SK-N-SH (cell line): ENCODE measurements around the gene WHAMM. TPM values are rescaled to one million over a fixed set of nuclear protein-coding genes. Genes with fewer than 3 reads are reported as not detected.

Experiments
- CTCF ChIA-PET: fragments of 300-600, 350-600 bp; formaldehyde crosslinking; extraction: SDS; loops from one replicate; lab custom pipeline; 2021; lab: Yijun Ruan, JAX
- POLR2A ChIA-PET: fragments of 350-600 bp; sonication (Branson Sonifier 250); formaldehyde crosslinking; extraction: SDS; loops from one replicate; lab custom pipeline; 2020; ENCODE audit warnings: antibody characterized with exemption, inconsistent platforms; lab: Yijun Ruan, JAX
- DNase-seq: peaks from one replicate; pipeline ENCODE4 v3.0.0; 2012
- H2AFZ ChIP-seq: fragments of 200-600 bp; sonication (generic); 2 replicates; pipeline ENCODE4 v1.8.1; 2016; ENCODE audit warnings: antibody characterized with exemption, mild to moderate bottlenecking, low read depth
- H3F3A ChIP-seq: fragments of 200-600 bp; sonication (generic); replicated peaks from 2 replicates; pipeline ENCODE3; 2016; ENCODE audit warnings: antibody characterized with exemption, mild to moderate bottlenecking; ENCODE audit not compliant: insufficient read depth
- H3K27ac ChIP-seq, 2 experiments: fragments of 200-500 bp in 1 of 2; fragments of 200-600 bp in 1 of 2; sonication (Bioruptor generic) in 1 of 2; sonication (generic), shearing (Covaris generic) in 1 of 2; 2 replicates each; pipeline versions ENCODE4 v1.5.1 to v1.6.1; 2014 to 2016; ENCODE audit warnings: low read depth in 2 of 2, inconsistent platforms in 1 of 2, low read length in 1 of 2, mild to moderate bottlenecking in 1 of 2, mixed read lengths in 1 of 2
- H3K27me3 ChIP-seq: fragments of 200-600 bp; sonication (generic), shearing (Covaris generic); 2 replicates; pipeline ENCODE4 v1.6.1; 2016; ENCODE audit warnings: mixed run types; ENCODE audit not compliant: insufficient read depth
- H3K36me3 ChIP-seq, 2 experiments: fragments of 200-500 bp in 1 of 2; fragments of 200-600 bp in 1 of 2; sonication (Bioruptor generic) in 1 of 2; sonication (generic) in 1 of 2; replicated peaks in 1 of 2; 2 replicates each; pipeline versions ENCODE3 to v1.5.1; 2014 to 2016; ENCODE audit warnings: low read length in 1 of 2, mild to moderate bottlenecking in 1 of 2; ENCODE audit not compliant: insufficient read depth in 2 of 2, control insufficient read depth in 1 of 2
- H3K4me1 ChIP-seq, 2 experiments: fragments of 200-500 bp in 1 of 2; fragments of 200-600 bp in 1 of 2; sonication (Bioruptor generic) in 1 of 2; sonication (generic), shearing (Covaris generic) in 1 of 2; 2 replicates each; pipeline versions ENCODE4 v1.5.1 to v1.6.1; 2014 to 2016; ENCODE audit warnings: low read depth in 1 of 2, low read length in 1 of 2, mixed run types in 1 of 2; ENCODE audit not compliant: insufficient read depth in 2 of 2, control insufficient read depth in 1 of 2
- H3K4me2 ChIP-seq: fragments of 200-600 bp; sonication (generic), shearing (Covaris generic); 2 replicates; pipeline ENCODE4 v1.6.1; 2017; ENCODE audit warnings: mixed run types
- H3K4me3 ChIP-seq, 2 experiments: fragments of 200-500 bp in 1 of 2; fragments of 200-600 bp in 1 of 2; sonication (Bioruptor generic) in 1 of 2; sonication (generic), shearing (Covaris generic) in 1 of 2; 2 replicates each; pipeline versions ENCODE4 v1.5.1 to v1.8.1; 2014 to 2016; ENCODE audit warnings: low read depth in 2 of 2, inconsistent platforms in 1 of 2, low read length in 1 of 2, mild to moderate bottlenecking in 1 of 2, mixed read lengths in 1 of 2, moderate library complexity in 1 of 2
- H3K79me2 ChIP-seq: fragments of 200-600 bp; sonication (generic); 2 replicates; pipeline ENCODE4 v1.8.1; 2017; ENCODE audit warnings: mild to moderate bottlenecking; ENCODE audit not compliant: insufficient read depth
- H3K9ac ChIP-seq: fragments of 200-600 bp; sonication (generic); 2 replicates; pipeline ENCODE4 v1.6.1; 2017; ENCODE audit warnings: mixed run types
- H3K9me2 ChIP-seq: fragments of 200-600 bp; sonication (generic); 2 replicates; pipeline ENCODE4 v1.6.1; 2017; ENCODE audit warnings: mixed run types
- H3K9me3 ChIP-seq: fragments of 200-600 bp; sonication (generic); 2 replicates; pipeline ENCODE4 v1.6.1; 2017; ENCODE audit warnings: mixed run types, mild to moderate bottlenecking, moderate library complexity
- H4K20me1 ChIP-seq: fragments of 200-600 bp; sonication (generic); 2 replicates; pipeline ENCODE4 v1.6.1; 2017; ENCODE audit warnings: mild to moderate bottlenecking, mixed run types; ENCODE audit not compliant: insufficient read depth
- CHD2 ChIP-seq: fragments of 150-350 bp; IDR thresholded peaks from 2 replicates; pipeline ENCODE4 v1.6.1; 2018; ENCODE audit warnings: low read length; ENCODE audit not compliant: partially characterized antibody
- CTCF ChIP-seq: fragments of 200-600 bp; sonication (generic); IDR thresholded peaks from 2 replicates; pipeline ENCODE4 v1.6.1; 2017; ENCODE audit warnings: antibody characterized with exemption, mild to moderate bottlenecking, moderate library complexity
- ELF1 ChIP-seq: IDR thresholded peaks from 2 replicates; pipeline ENCODE4 v1.4.0; 2012
- EZH2phosphoT487 ChIP-seq: fragments of 200-600 bp; sonication (generic); IDR thresholded peaks from 2 replicates; pipeline ENCODE4 v1.6.1; 2017; ENCODE audit warnings: low read depth, mixed run types, mild to moderate bottlenecking, antibody characterized with exemption, moderate library complexity, borderline replicate concordance
- GABPA ChIP-seq: IDR thresholded peaks from 2 replicates; pipeline ENCODE4 v1.4.0; 2012; ENCODE audit warnings: low read depth, mild to moderate bottlenecking
- GATA2 ChIP-seq: sonication (generic); formaldehyde crosslinking; IDR thresholded peaks from 2 replicates; pipeline ENCODE4 v1.5.0; 2020; ENCODE audit warnings: mild to moderate bottlenecking, missing genetic modification reagents
- JUND ChIP-seq: IDR thresholded peaks from 2 replicates; pipeline ENCODE4 v1.4.0; 2012
- MAX ChIP-seq: IDR thresholded peaks from 2 replicates; pipeline ENCODE4 v1.4.0; 2012; ENCODE audit warnings: low read depth
- MXI1 ChIP-seq: IDR thresholded peaks from 2 replicates; pipeline ENCODE4 v1.6.1; 2012; ENCODE audit warnings: mild to moderate bottlenecking, low read depth, low read length, improper control_type of control experiment
- NFIC ChIP-seq: IDR thresholded peaks from 2 replicates; pipeline ENCODE4 v1.4.0; 2012; ENCODE audit warnings: borderline replicate concordance
- PBX3 ChIP-seq: IDR thresholded peaks from 2 replicates; pipeline ENCODE4; 2012
- RCOR1 ChIP-seq: fragments of 150-350 bp; IDR thresholded peaks from 2 replicates; pipeline ENCODE4 v1.6.1; 2017; ENCODE audit warnings: antibody characterized with exemption, low read length
- REST ChIP-seq: IDR thresholded peaks from 2 replicates; pipeline ENCODE4 v1.6.1; 2012; ENCODE audit warnings: mild to moderate bottlenecking, low read depth, low read length, moderate library complexity
- RFX5 ChIP-seq: IDR thresholded peaks from 2 replicates; pipeline ENCODE4 v1.6.1; 2012; ENCODE audit warnings: mild to moderate bottlenecking, improper control_type of control experiment, low read length
- RXRA ChIP-seq: IDR thresholded peaks from 2 replicates; pipeline ENCODE4 v1.4.0; 2012; ENCODE audit warnings: low read depth, mild to moderate bottlenecking, borderline replicate concordance
- SIN3A ChIP-seq: IDR thresholded peaks from 2 replicates; pipeline ENCODE4 v1.6.1; 2012; ENCODE audit warnings: low read depth, mild to moderate bottlenecking, low read length, moderate library complexity, borderline replicate concordance
- TAF1 ChIP-seq: IDR thresholded peaks from 2 replicates; pipeline ENCODE4 v1.6.1; 2012; ENCODE audit warnings: low read depth, mild to moderate bottlenecking, low read length, moderate library complexity, borderline replicate concordance
- TCF12 ChIP-seq: IDR thresholded peaks from 2 replicates; pipeline ENCODE4 v1.4.0; 2012
- USF1 ChIP-seq: IDR thresholded peaks from 2 replicates; pipeline ENCODE4 v1.4.0; 2012; ENCODE audit warnings: low read depth, borderline replicate concordance
- USF2 ChIP-seq: fragments of 150-350 bp; IDR thresholded peaks from 2 replicates; pipeline ENCODE4 v1.6.1; 2017; ENCODE audit warnings: antibody characterized with exemption, low read length, low read depth, borderline replicate concordance
- ZBTB33 ChIP-seq: IDR thresholded peaks from 2 replicates; pipeline ENCODE4 v1.4.0; 2012; ENCODE audit warnings: low read depth, borderline replicate concordance
- WGBS: methylation state at CpG from one replicate; pipeline ENCODE4 v1.1.6; 2017; ENCODE audit warnings: low lambda C conversion rate; 5-methylcytosine and 5-hydroxymethylcytosine counted together
- polyA plus RNA-seq, 3 experiments: library from polyadenylated mRNA; depleted of rRNA; stranded (reverse); fragments of >200 nt; gene quantifications; 2 replicates each; pipeline ENCODE4 v1.2.3, GENCODE V29; 2012

WHAMM gene
- polyA plus RNA-seq, 1 of the 3 experiments (the other 2 are of a cell fraction) = 2.3 TPM

GRCh38 chr15:82839136-82839535 is 29.7 kb downstream of the WHAMM start (continued):
- TF ChIP-seq RFX5 (no peak), NFIC (no peak)

GRCh38 chr15:82840166-82840565 is 30.7 kb downstream of the WHAMM start:
- CTCF ChIA-PET = interaction anchor here (1.1 kb wide), 1 partner anchor 10 kb away, joined by 4 read pairs; no protein-coding TSS in a partner anchor
- Histone ChIP-seq H3K9me2 (no peaks in the 10 kb centered on the region), H2AFZ (no peak overlapping the region), H3K27ac (no peak overlapping the region), H3K9me3 (no peaks in the 10 kb centered on the region), H3K4me1 (no peaks in the 10 kb centered on the region), H3F3A (no peaks in the 10 kb centered on the region), H3K79me2 (no peaks in the 10 kb centered on the region), H4K20me1 (no peaks in the 10 kb centered on the region), H3K27me3 (no peaks in the 10 kb centered on the region), H3K4me3 (no peak overlapping the region), H3K4me2 (no peak overlapping the region), H3K36me3 (peaks cover 18 to 33% of the 10 kb centered on the region in 2 experiments), H3K9ac (no peak overlapping the region)
- TF ChIP-seq MAX = no peak
- TF ChIP-seq USF2 = no peak
- TF ChIP-seq MXI1 = no peak
- TF ChIP-seq JUND = no peak
- no peak for TF ChIP-seq GABPA
- TF ChIP-seq PBX3 = no peak
- TF ChIP-seq CHD2 = no peak
- no peak for TF ChIP-seq ELF1
- TF ChIP-seq CTCF = no peak
- no peak for TF ChIP-seq TAF1
- TF ChIP-seq USF1 = no peak
- no peak for TF ChIP-seq ZBTB33
- TF ChIP-seq RCOR1 = no peak
- TF ChIP-seq EZH2phosphoT487 = no peak
- TF ChIP-seq NFIC = no peak
- TF ChIP-seq TCF12 = no peak
- no peak for TF ChIP-seq SIN3A
- TF ChIP-seq RXRA = no peak
- TF ChIP-seq GATA2 (CRISPR knock-in tag) = no peak
- no peak for TF ChIP-seq REST
- no peak for DNase-seq
- POLR2A ChIA-PET = no interaction called here
- WGBS = 91% methylated on average over 4 of the region's 4 CpGs
